Measurements from ENCODE around the gene COL7A1.

DNA sequence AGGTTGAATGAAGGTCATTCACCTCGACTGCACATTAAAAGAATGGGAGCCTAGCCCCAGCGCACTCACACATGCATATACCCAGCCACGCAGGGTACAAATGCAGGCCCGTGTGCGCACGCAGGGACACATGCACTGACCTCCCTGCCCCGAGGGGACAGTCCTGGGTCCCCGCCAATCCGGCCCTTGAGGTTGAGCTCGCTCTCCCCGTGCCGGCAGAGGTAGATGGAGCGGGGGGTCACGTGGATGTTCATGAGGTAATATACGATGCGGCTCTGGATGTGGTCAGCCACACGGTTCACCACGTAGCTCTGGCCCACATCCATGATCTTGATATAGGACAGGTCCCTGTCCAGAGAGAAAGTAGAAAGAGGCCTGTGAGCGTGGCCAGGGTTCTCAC is 59.0 kb downstream of the COL7A1 start:
- TF ChIP-seq, protein P1, sequence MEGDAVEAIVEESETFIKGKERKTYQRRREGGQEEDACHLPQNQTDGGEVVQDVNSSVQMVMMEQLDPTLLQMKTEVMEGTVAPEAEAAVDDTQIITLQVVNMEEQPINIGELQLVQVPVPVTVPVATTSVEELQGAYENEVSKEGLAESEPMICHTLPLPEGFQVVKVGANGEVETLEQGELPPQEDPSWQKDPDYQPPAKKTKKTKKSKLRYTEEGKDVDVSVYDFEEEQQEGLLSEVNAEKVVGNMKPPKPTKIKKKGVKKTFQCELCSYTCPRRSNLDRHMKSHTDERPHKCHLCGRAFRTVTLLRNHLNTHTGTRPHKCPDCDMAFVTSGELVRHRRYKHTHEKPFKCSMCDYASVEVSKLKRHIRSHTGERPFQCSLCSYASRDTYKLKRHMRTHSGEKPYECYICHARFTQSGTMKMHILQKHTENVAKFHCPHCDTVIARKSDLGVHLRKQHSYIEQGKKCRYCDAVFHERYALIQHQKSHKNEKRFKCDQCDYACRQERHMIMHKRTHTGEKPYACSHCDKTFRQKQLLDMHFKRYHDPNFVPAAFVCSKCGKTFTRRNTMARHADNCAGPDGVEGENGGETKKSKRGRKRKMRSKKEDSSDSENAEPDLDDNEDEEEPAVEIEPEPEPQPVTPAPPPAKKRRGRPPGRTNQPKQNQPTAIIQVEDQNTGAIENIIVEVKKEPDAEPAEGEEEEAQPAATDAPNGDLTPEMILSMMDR (conservative IDR thresholded peaks at IDR 0.05; ENCODE audit: low read length): no peak
- no peak for TF ChIP-seq EZH2phosphoT487 (IDR thresholded peaks at IDR 0.05; ENCODE audit: borderline replicate concordance)
